Sigmoid colon (tissue), 7 donors: ENCODE results near the gene GLRX. TPM values are rescaled to one million over a fixed set of nuclear protein-coding genes. Genes with fewer than 3 reads are reported as not detected.

ENCODE experiments used
- DNase-seq: peaks from one replicate; pipeline ENCODE4 v3.0.0-alpha.2; 2019
- H3K27ac ChIP-seq, 4 donors: fragments of 200-600 bp; sonication (generic); one replicate each; pipeline ENCODE4 v1.5.1; 2016 to 2019; ENCODE audit warnings: mild to moderate bottlenecking in 1 of 4
- H3K27me3 ChIP-seq, 3 donors: fragments of 200-600 bp; sonication (generic); one replicate each; pipeline ENCODE4 v1.5.1; 2019; ENCODE audit warnings: mild to moderate bottlenecking in 1 of 3
- H3K36me3 ChIP-seq, 4 donors: fragments of 200-600 bp; sonication (generic); one replicate each; pipeline ENCODE4 v1.5.1; 2016 to 2019
- H3K4me1 ChIP-seq, 4 donors: fragments of 200-600 bp; sonication (generic); one replicate each; pipeline ENCODE4 v1.5.1; 2017 to 2019
- H3K4me3 ChIP-seq, 4 donors: fragments of 200-600 bp; sonication (generic); one replicate each; pipeline ENCODE4 v1.5.1; 2017 to 2019; ENCODE audit warnings: mild to moderate bottlenecking in 2 of 4, moderate library complexity in 1 of 4
- H3K9me3 ChIP-seq, 4 donors: fragments of 200-600 bp in 3 of 4; sonication (generic) in 3 of 4; one replicate each; pipeline versions ENCODE4 v1.5.1 to v1.6.1; 2013 to 2019
- CTCF ChIP-seq, 4 experiments: fragments of 450-650 bp in 3 of 4; fragments of 200-600 bp in 1 of 4; IDR thresholded peaks; one replicate each; pipeline ENCODE4 v1.5.1; 2016 to 2019; ENCODE audit warnings: antibody characterized with exemption in 4 of 4, mild to moderate bottlenecking in 3 of 4, moderate library complexity in 2 of 4
- EP300 ChIP-seq, 4 donors: sonication (generic); formaldehyde crosslinking; IDR thresholded peaks; one replicate each; pipeline ENCODE4 v1.6.1; 2017; ENCODE audit warnings: antibody characterized with exemption in 4 of 4
- POLR2A ChIP-seq, 2 donors: fragments of 450-650 bp; IDR thresholded peaks; one replicate each; pipeline ENCODE4 v1.6.1; 2016; ENCODE audit warnings: antibody characterized with exemption in 2 of 2, mild to moderate bottlenecking in 2 of 2, moderate library complexity in 2 of 2
- POLR2AphosphoS5 ChIP-seq, 4 donors: sonication (generic); formaldehyde crosslinking; IDR thresholded peaks; one replicate each; pipeline ENCODE4 v1.6.1; 2017; ENCODE audit warnings: antibody characterized with exemption in 4 of 4
- WGBS, 2 donors: extraction: QIAGEN DNeasy Blood & Tissue Kit; methylation state at CpG; one replicate each; pipeline ENCODE4 v1.1.7; 2013; 5-methylcytosine and 5-hydroxymethylcytosine counted together
- intact Hi-C: fragments of 100-400 bp; cut with DNase I; formaldehyde crosslinking; loops from one replicate; pipeline ENCODE4 v1.15.1; 2023
- polyA plus RNA-seq, 3 donors: library from polyadenylated mRNA; stranded (reverse); fragments of 200-250 nt; gene quantifications; one replicate each; pipeline ENCODE4 v1.2.3, GENCODE V29; 2013
- total RNA-seq, 4 donors: library from RNA; depleted of rRNA; stranded (reverse); fragments of >200 nt; gene quantifications; one replicate each; pipeline ENCODE4 v1.1.0, GENCODE V29; 2016
- donor health status: healthy with polysubstance abuse.
- donor health status: Bipolar disorder and iron deficiency.
- donor health status: healthy.

Gene GLRX
- total and polyA plus RNA-seq, 7 donors = 30.2 to 409 (median 43.2) TPM

GRCh38 chr5:95830226-95830625 is 7.7 kb upstream of the GLRX start:
- peaks cover 0 to 11% (median 7%) of the 10 kb centered on the region in 4 donors for H3K4me1 ChIP-seq
- no peak for DNase-seq

GRCh38 chr5:95827892-95828246 is 5.3 kb upstream of the GLRX start:
- Histone ChIP-seq H3K27me3 (no peaks in the 10 kb centered on the region), H3K27ac (no peak overlapping the region), H3K4me3 (no peak overlapping the region), H3K4me1 (peaks cover 0 to 19% (median 17%) of the 10 kb centered on the region in 4 donors), H3K36me3 (no peaks in the 10 kb centered on the region), H3K9me3 (no peaks in the 10 kb centered on the region)
- WGBS, 2 donors = 54 to 66% methylated on average over 3 of the region's 3 CpGs
- intact Hi-C loops = no loop called here
- TF ChIP-seq POLR2AphosphoS5 (IDR thresholded peaks at IDR 0.05) (no peak), POLR2A (IDR thresholded peaks at IDR 0.05) (no peak), EP300 (IDR thresholded peaks at IDR 0.05) (no peak), CTCF (IDR thresholded peaks at IDR 0.05) (no peak)
- no peak for DNase-seq

More at GRCh38 chr5:95830226-95830625, 7.7 kb upstream of the GLRX start:
- WGBS, 2 donors = 97 to 99% methylated on average over 2 of the region's 2 CpGs
- TF ChIP-seq POLR2AphosphoS5 (IDR thresholded peaks at IDR 0.05) = no peak
- TF ChIP-seq CTCF (IDR thresholded peaks at IDR 0.05) = no peak
- no peak for TF ChIP-seq POLR2A (IDR thresholded peaks at IDR 0.05)
- TF ChIP-seq EP300 (IDR thresholded peaks at IDR 0.05) = no peak
- H3K36me3 ChIP-seq = no peaks in the 10 kb centered on the region
- no peaks in the 10 kb centered on the region for H3K27me3 ChIP-seq
- H3K4me3 ChIP-seq = no peak overlapping the region
- intact Hi-C loops = no loop called here
- no peak overlapping the region for H3K27ac ChIP-seq
- H3K9me3 ChIP-seq = no peaks in the 10 kb centered on the region

- peaks cover 0 to 21% (median 19%) of the 10 kb centered on the region in 4 donors for H3K4me1 ChIP-seq
- DNase-seq = no peak
Observed at GRCh38 chr5:95826949-95827891, 4.7 kb upstream of the GLRX start.

GRCh38 chr5:95825495-95825894 is 3.0 kb upstream of the GLRX start:
- no peak overlapping the region for H3K27ac ChIP-seq

More at GRCh38 chr5:95826949-95827891, 4.7 kb upstream of the GLRX start:
- Histone ChIP-seq H3K4me3 (no peak overlapping the region), H3K27ac (no peak overlapping the region), H3K36me3 (no peaks in the 10 kb centered on the region), H3K9me3 (no peaks in the 10 kb centered on the region), H3K27me3 (no peaks in the 10 kb centered on the region)
- intact Hi-C loops = no loop called here
- TF ChIP-seq CTCF (IDR thresholded peaks at IDR 0.05) (no peak), POLR2A (IDR thresholded peaks at IDR 0.05) (no peak), POLR2AphosphoS5 (IDR thresholded peaks at IDR 0.05) (no peak), EP300 (IDR thresholded peaks at IDR 0.05) (no peak)
- 36 to 78% methylated on average over 10 of the region's 10 CpGs for WGBS, 2 donors

More at GRCh38 chr5:95825495-95825894, 3.0 kb upstream of the GLRX start:
- Histone ChIP-seq H3K36me3 (no peaks in the 10 kb centered on the region), H3K4me1 (peaks cover 0 to 34% (median 30%) of the 10 kb centered on the region in 4 donors), H3K27me3 (no peaks in the 10 kb centered on the region), H3K4me3 (no peak overlapping the region), H3K9me3 (no peaks in the 10 kb centered on the region)
- WGBS, 2 donors = 46 to 53% methylated on average over 3 of the region's 3 CpGs
- no peak for TF ChIP-seq POLR2AphosphoS5 (IDR thresholded peaks at IDR 0.05)
- TF ChIP-seq CTCF (IDR thresholded peaks at IDR 0.05) = no peak
- no peak for TF ChIP-seq EP300 (IDR thresholded peaks at IDR 0.05)
- TF ChIP-seq POLR2A (IDR thresholded peaks at IDR 0.05) = no peak
- DNase-seq = no peak
- intact Hi-C loops = no loop called here
